Stomach (tissue), 4 donors: ENCODE measurements around the gene G2E3.

ENCODE experiments used
- CTCF ChIP-seq, 7 experiments: fragments of 450-650 bp in 4 of 7; fragments of 200-600 bp in 3 of 7; sonication (generic) in 3 of 7; IDR thresholded peaks; one replicate each; pipeline ENCODE4 v1.5.1; 2016 to 2019; ENCODE audit warnings: antibody characterized with exemption in 7 of 7, control low read depth in 2 of 7, mild to moderate bottlenecking in 1 of 7
- POLR2AphosphoS5 ChIP-seq, 3 donors: sonication (generic); formaldehyde crosslinking; IDR thresholded peaks; one replicate each; pipeline ENCODE4 v1.6.1; 2016; ENCODE audit warnings: antibody characterized with exemption in 3 of 3

DNA sequence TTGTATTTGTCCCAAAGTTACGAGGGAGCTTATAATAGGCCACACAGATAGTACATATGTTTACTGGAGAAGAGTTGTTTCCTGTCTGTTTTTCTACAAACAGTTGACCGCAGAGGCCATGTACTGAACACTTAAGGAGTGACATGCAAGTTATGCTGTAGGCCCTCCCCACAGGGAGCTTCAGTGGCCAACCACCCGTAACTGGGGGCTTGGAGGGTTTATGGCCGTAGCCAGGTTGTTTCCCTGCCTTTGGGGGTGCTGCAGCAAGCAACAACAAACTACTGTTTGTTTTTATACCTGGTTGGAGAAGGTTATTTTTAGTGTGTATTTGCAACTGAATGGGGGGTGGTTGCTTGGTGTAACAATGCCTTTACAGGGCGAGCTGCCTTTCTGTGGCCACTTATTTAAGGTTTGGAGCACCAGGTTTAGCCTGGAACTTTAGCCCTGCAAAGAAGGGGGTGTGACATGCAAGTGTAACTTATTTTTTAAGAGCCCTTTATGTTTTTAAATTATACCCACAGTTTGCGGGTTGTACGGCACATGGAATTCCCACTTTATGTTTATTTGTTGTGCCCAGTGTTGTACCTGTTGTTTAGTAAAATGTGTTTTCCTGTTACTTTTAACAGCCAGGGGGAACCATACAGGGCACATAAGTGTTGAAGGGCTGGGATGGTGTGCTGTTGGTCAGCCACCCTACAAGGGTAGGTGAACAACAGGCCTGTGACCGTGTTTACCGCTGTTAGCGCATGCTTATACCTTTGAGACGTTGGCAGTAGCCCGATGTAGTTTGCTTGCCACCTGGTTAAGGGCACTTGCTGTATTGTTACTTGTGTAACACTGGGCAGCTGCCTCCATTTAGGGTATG is 29.9 kb upstream of the G2E3 start:
- TF ChIP-seq CTCF (IDR thresholded peaks at IDR 0.05) (no peak), POLR2AphosphoS5 (IDR thresholded peaks at IDR 0.05) (no peak)
